GM18907 (cell line): ENCODE data around the gene IFITM5.
"Not testable (repeated sequence)": the region's sequence is repeated elsewhere in the genome, so short reads cannot be mapped to it uniquely, and the experiment has no call there.

Experiments used
- ATAC-seq: cut with Tn5 transposase; IDR thresholded peaks from one replicate; pipeline ENCODE4 v1.9.1; 2021; ENCODE audit warnings: mild to moderate bottlenecking, moderate library complexity; ENCODE audit not compliant: unreplicated experiment

Gene IFITM5

GRCh38 chr11:299081-299891 is at the start of gene IFITM5:
Gene IFITM5, minus strand, starts transcription at chr11:299526. Its CDS starts 36 bp downstream, at chr11:299490.
- ATAC-seq = no peak

- ATAC-seq = no peak
Observed at GRCh38 chr11:346529-346928, 47.2 kb upstream of the IFITM5 start.

GRCh38 chr11:344836-345578 is 45.7 kb upstream of the IFITM5 start:
- ATAC-seq = no peak

- ATAC-seq = no peak
Observed at GRCh38 chr11:342328-342727, 43.0 kb upstream of the IFITM5 start.

GRCh38 chr11:340539-341512 is 41.5 kb upstream of the IFITM5 start:
- no peak for ATAC-seq

- no peak for ATAC-seq
Observed at GRCh38 chr11:339963-340362, 40.6 kb upstream of the IFITM5 start.

GRCh38 chr11:337711-338110 is 38.4 kb upstream of the IFITM5 start:
- no peak for ATAC-seq

GRCh38 chr11:336659-337198 is 37.4 kb upstream of the IFITM5 start:
- no peak for ATAC-seq

- ATAC-seq = no peak
Observed at GRCh38 chr11:335779-336658, 36.7 kb upstream of the IFITM5 start.

GRCh38 chr11:334264-334994 is 35.1 kb upstream of the IFITM5 start:
- no peak for ATAC-seq

- not testable (repeated sequence) for ATAC-seq
Observed at GRCh38 chr11:333616-334263, 34.4 kb upstream of the IFITM5 start.

- no peak for ATAC-seq
Observed at GRCh38 chr11:332651-333480, 33.5 kb upstream of the IFITM5 start.

GRCh38 chr11:331358-332060 is 32.2 kb upstream of the IFITM5 start:
- no peak for ATAC-seq

- ATAC-seq = no peak
Observed at GRCh38 chr11:330694-331357, 31.5 kb upstream of the IFITM5 start.

- ATAC-seq = no peak
Observed at GRCh38 chr11:330307-330693, 31.0 kb upstream of the IFITM5 start.

- ATAC-seq = no peak
Observed at GRCh38 chr11:329886-330253, 30.5 kb upstream of the IFITM5 start.
